ENCODE results near the gene RAPGEF1. TPM values are rescaled to one million over a fixed set of nuclear protein-coding genes. Genes with fewer than 3 reads are reported as not detected.
A peak's percentile ranks its signal among the peaks of the same experiment; 100 is the strongest.

RAPGEF1 gene
- total and polyA plus RNA-seq, 2 of the 13 experiments (the other 11 are each of a cell fraction or from before 2014, with no cell fraction given): 21.2 to 38.9 TPM

- TF ChIP-seq CREM (IDR thresholded peaks at IDR 0.05): peak; percentile 84
- no peak for TF ChIP-seq CREM (CRISPR knock-in tag; IDR thresholded peaks at IDR 0.05)
- peak; percentile 97 for TF ChIP-seq FOSL1 (CRISPR knock-in tag; IDR thresholded peaks at IDR 0.05; ENCODE audit: borderline replicate concordance)
- peak; percentile 64; the same call in 1 of the 2 replicates for TF ChIP-seq ARID4A (CRISPR knock-in tag; IDR thresholded peaks at IDR 0.05; ENCODE audit: borderline replicate concordance)
- no peak for TF ChIP-seq RAD51 (IDR thresholded peaks at IDR 0.05; ENCODE audit: borderline replicate concordance)
- no peak for TF ChIP-seq TOE1 (CRISPR knock-in tag; IDR thresholded peaks at IDR 0.05)
- peak; percentile 95 for TF ChIP-seq HNF4G (IDR thresholded peaks at IDR 0.05; ENCODE audit: borderline replicate concordance, low read depth, low read length)
- peak; percentile 88; the same call in 1 of the 2 replicates for TF ChIP-seq HNF4G (CRISPR knock-in tag; IDR thresholded peaks at IDR 0.05; ENCODE audit: borderline replicate concordance, low read depth)
- TF ChIP-seq KDM2A (CRISPR knock-in tag; IDR thresholded peaks at IDR 0.05; ENCODE audit: borderline replicate concordance, low read depth): no peak; the same call in 1 of the 2 replicates
- TF ChIP-seq ZNF143 (CRISPR knock-in tag; IDR thresholded peaks at IDR 0.05): peak; percentile 52
- no peak for TF ChIP-seq KAT2B (IDR thresholded peaks at IDR 0.05; ENCODE audit: borderline replicate concordance, low read depth, low read length)
- 0 out of 2 replicates have a peak, but pooled peaks have one; percentile 84 for TF ChIP-seq FOXO4 (CRISPR knock-in tag; conservative IDR thresholded peaks at IDR 0.05)
- TF ChIP-seq SAP130 (CRISPR knock-in tag; IDR thresholded peaks at IDR 0.05; ENCODE audit: low read depth): peak; percentile 95
- no peak for TF ChIP-seq LRRFIP1 (CRISPR knock-in tag; conservative IDR thresholded peaks at IDR 0.05)
- TF ChIP-seq ZMYM4 (CRISPR knock-in tag; IDR thresholded peaks at IDR 0.05): peak; percentile 32; the same call in 1 of the 2 replicates
- peak; percentile 41 for TF ChIP-seq PHF5A (CRISPR knock-in tag; IDR thresholded peaks at IDR 0.05; ENCODE audit: low read depth, unreplicated experiment)
- no peak for TF ChIP-seq FUBP1 (CRISPR knock-in tag; IDR thresholded peaks at IDR 0.05; ENCODE audit: borderline replicate concordance)
- no peak for TF ChIP-seq PCBP1 (IDR thresholded peaks at IDR 0.05; ENCODE audit: borderline replicate concordance, low read depth, low read length)
- no peak for TF ChIP-seq ZNF567 (CRISPR knock-in tag; IDR thresholded peaks at IDR 0.05; ENCODE audit: borderline replicate concordance)
These were observed 133.9 kb downstream of the RAPGEF1 start (continued) for GRCh38 chr9:131605770-131606590.
